Naive thymus-derived CD4-positive, alpha-beta T cell (primary cell): ENCODE data around the gene UBAP2L. TPM values are rescaled to one million over a fixed set of nuclear protein-coding genes. Genes with fewer than 3 reads are reported as not detected.
"Not testable (repeated sequence)": the region's sequence is repeated elsewhere in the genome, so short reads cannot be mapped to it uniquely, and the experiment has no call there.

Experiments
- ATAC-seq: fragments of 150-1000 bp; cut with Tn5 transposase; 2 replicates; pipeline ENCODE4 v1.10.0; 2021; ENCODE audit warnings: mild to moderate bottlenecking, moderate library complexity
- CTCF ChIA-PET: fragments of 350-600 bp; sonication (Branson Sonifier 250); formaldehyde crosslinking; loops from one replicate; lab custom pipeline; 2021; ENCODE audit warnings: antibody characterized with exemption; lab: Charles Lee
- POLR2A ChIA-PET: fragments of 350-600 bp; sonication (Branson Sonifier 250); formaldehyde crosslinking; loops from one replicate; lab custom pipeline; 2021; ENCODE audit warnings: antibody characterized with exemption, inconsistent platforms; lab: Charles Lee
- DNase-seq, 9 donors: peaks; one replicate each; pipeline versions ENCODE4 v3.0.0 to v3.0.0-alpha.2; 2020 to 2022; ENCODE audit warnings: mixed read lengths in 1 of 9
- H3K27ac ChIP-seq: one replicate; pipeline ENCODE4 v1.7.0; 2013; ENCODE audit warnings: mild to moderate bottlenecking, low read depth, low read length, moderate library complexity
- H3K27me3 ChIP-seq, 2 donors: one replicate each; pipeline ENCODE4 v1.7.0; 2013; ENCODE audit warnings: low read length in 2 of 2, mild to moderate bottlenecking in 2 of 2, moderate library complexity in 2 of 2; ENCODE audit not compliant: control insufficient read depth in 2 of 2, insufficient read depth in 2 of 2
- H3K36me3 ChIP-seq, 3 experiments: 1 replicate in 2 of 3; 2 replicates in 1 of 3; pipeline ENCODE4 v1.7.0; 2013; ENCODE audit warnings: low read length in 3 of 3, mild to moderate bottlenecking in 3 of 3, moderate library complexity in 1 of 3; ENCODE audit not compliant: insufficient read depth in 3 of 3, control insufficient read depth in 2 of 3
- H3K4me1 ChIP-seq, 2 donors: one replicate each; pipeline ENCODE4 v1.7.0; 2013; ENCODE audit warnings: low read length in 2 of 2, mild to moderate bottlenecking in 2 of 2, moderate library complexity in 1 of 2; ENCODE audit not compliant: control insufficient read depth in 2 of 2, insufficient read depth in 2 of 2
- H3K4me3 ChIP-seq: 2 replicates; pipeline ENCODE4 v1.7.0; 2013; ENCODE audit warnings: mild to moderate bottlenecking, low read length
- H3K9me3 ChIP-seq, 3 experiments: 1 replicate in 2 of 3; 2 replicates in 1 of 3; pipeline ENCODE4 v1.7.0; 2013; ENCODE audit warnings: low read length in 3 of 3; ENCODE audit not compliant: control insufficient read depth in 2 of 3
- H3K27ac Mint-ChIP-seq, 9 donors: one replicate each; pipeline ENCODE4 v1.8.0; 2020 to 2022; ENCODE audit warnings: mixed read lengths in 9 of 9, mild to moderate bottlenecking in 8 of 9, moderate library complexity in 5 of 9, inconsistent platforms in 2 of 9
- H3K27me3 Mint-ChIP-seq, 5 donors: one replicate each; pipeline ENCODE4 v1.8.0; 2021 to 2022; ENCODE audit warnings: mixed read lengths in 5 of 5, mild to moderate bottlenecking in 1 of 5
- H3K36me3 Mint-ChIP-seq, 5 donors: one replicate each; pipeline ENCODE4 v1.8.0; 2020 to 2022; ENCODE audit warnings: mixed read lengths in 5 of 5, mild to moderate bottlenecking in 3 of 5, inconsistent platforms in 1 of 5
- H3K4me1 Mint-ChIP-seq, 7 donors: one replicate each; pipeline ENCODE4 v1.8.0; 2020 to 2022; ENCODE audit warnings: mixed read lengths in 7 of 7, mild to moderate bottlenecking in 3 of 7, inconsistent platforms in 1 of 7
- H3K4me3 Mint-ChIP-seq, 10 donors: one replicate each; pipeline ENCODE4 v1.8.0; 2020 to 2022; ENCODE audit warnings: mild to moderate bottlenecking in 10 of 10, mixed read lengths in 10 of 10, moderate library complexity in 6 of 10, inconsistent platforms in 2 of 10
- H3K9me3 Mint-ChIP-seq, 11 donors: one replicate each; pipeline ENCODE4 v1.8.0; 2020 to 2022; ENCODE audit warnings: mixed read lengths in 11 of 11, mild to moderate bottlenecking in 4 of 11, inconsistent platforms in 1 of 11, moderate library complexity in 1 of 11
- intact Hi-C, 2 donors: fragments of 100-400 bp; cut with micrococcal nuclease; formaldehyde crosslinking; loops; one replicate each; pipeline ENCODE4 v1.15.1; 2023
- polyA plus RNA-seq, 2 donors: library from polyadenylated mRNA; unstranded; fragments of 300-500 nt; fragmentation: Illumina TruSeq; gene quantifications; one replicate each; pipeline ENCODE4 v1.2.3, GENCODE V29; 2021
- total RNA-seq, 6 experiments: library from RNA in 5 of 6; stranded (reverse) in 5 of 6; gene quantifications; 1 replicate in 5 of 6; 2 replicates in 1 of 6; pipeline ENCODE4 v1.2.3 and lab custom pipeline; 2021 to 2026

Gene UBAP2L
- total and polyA plus RNA-seq, 7 experiments from 2014 or later: 49.4 to 235 (median 186) TPM

DNA sequence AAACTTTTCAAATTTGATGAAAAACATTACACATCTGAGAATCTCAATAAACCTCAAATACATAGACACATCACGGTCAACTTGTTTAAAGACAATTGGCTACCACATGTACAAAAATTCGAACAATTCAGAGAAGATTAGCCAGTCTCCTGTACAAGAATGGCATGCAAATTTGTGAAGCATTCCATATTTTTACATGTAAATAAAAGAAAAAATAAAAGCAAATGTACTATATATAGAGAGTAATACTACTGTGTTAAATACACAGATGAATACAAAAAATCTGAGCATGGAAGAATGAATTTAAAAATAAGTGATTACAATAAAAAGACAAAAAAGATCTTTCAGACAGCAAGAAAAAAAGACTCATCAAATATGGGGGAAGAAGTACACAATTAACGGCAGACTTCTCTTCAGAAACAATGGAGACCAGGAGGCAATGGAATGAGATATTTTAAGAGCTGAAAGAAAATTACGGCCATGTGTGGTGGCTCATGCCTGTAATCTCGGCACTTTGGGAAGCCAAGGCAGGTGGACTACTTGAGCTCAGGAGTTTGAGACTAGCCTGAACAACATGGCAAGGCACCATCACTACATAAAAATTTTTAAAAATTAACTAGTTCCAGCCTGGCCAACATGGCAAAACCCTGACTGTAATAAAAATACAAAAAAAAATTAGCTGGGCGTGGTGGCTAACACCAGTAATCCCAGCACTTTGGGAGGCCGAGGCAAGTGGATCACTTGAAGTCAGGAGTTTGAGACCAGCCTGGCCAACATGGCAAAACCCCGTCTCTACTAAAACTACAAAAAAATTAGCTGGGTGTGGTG lies 74.9 kb downstream of the UBAP2L start:
- Mint-ChIP-seq H3K27ac (peak overlapping the region in 1 of 9 donors; percentile 65), H3K36me3 (peaks cover 5 to 10% (median 8%) of the 10 kb centered on the region in 5 donors), H3K9me3 (peaks cover 4 to 28% (median 21%) of the 10 kb centered on the region in 11 donors), H3K4me1 (no peaks in the 10 kb centered on the region), H3K27me3 (peaks cover 0 to 18% (median 0%) of the 10 kb centered on the region in 5 donors), H3K4me3 (no peak overlapping the region)
- no peak overlapping the region for H3K27ac ChIP-seq
- no peaks in the 10 kb centered on the region for H3K27me3 ChIP-seq
- H3K36me3 ChIP-seq: no peaks in the 10 kb centered on the region
- no peak overlapping the region for H3K4me3 ChIP-seq
- ATAC-seq (no peak), DNase-seq (peak in 2 of 9 donors; percentile 9 to 12)
- ChIA-PET CTCF (interaction anchor here (0.5 to 0.9 kb wide), 2 partner anchors 40 to 73 kb away, joined by 3 to 4 read pairs; no protein-coding TSS in a partner anchor), POLR2A (no interaction called here)
- intact Hi-C loops: no loop called here
- no peaks in the 10 kb centered on the region for H3K4me1 ChIP-seq
- peaks cover 0 to 12% (median 0%) of the 10 kb centered on the region in 3 experiments for H3K9me3 ChIP-seq

DNA sequence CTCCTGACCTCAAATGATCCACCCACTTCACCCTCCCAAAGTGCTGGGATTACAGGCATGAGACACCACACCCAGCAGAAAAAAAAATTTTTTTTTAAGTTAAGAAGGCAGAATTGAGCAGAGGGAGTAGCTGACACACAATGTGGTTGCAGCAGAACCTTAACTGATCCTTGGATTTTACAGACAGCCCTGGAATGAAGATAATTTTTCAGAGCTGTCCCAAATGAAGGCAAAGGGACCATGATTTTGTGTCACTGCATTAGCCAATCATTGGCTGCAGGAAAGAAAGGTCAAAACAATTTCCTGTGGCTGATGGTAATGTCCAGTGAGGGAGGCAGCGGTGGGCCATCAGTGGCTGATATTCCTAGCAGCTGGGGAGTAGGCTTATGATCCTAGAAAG lies 80.8 kb downstream of the UBAP2L start:
- CTCF ChIA-PET: no interaction called here
- Mint-ChIP-seq H3K27me3 (peaks cover 0 to 4% (median 0%) of the 10 kb centered on the region in 5 donors), H3K4me1 (no peaks in the 10 kb centered on the region)

DNA sequence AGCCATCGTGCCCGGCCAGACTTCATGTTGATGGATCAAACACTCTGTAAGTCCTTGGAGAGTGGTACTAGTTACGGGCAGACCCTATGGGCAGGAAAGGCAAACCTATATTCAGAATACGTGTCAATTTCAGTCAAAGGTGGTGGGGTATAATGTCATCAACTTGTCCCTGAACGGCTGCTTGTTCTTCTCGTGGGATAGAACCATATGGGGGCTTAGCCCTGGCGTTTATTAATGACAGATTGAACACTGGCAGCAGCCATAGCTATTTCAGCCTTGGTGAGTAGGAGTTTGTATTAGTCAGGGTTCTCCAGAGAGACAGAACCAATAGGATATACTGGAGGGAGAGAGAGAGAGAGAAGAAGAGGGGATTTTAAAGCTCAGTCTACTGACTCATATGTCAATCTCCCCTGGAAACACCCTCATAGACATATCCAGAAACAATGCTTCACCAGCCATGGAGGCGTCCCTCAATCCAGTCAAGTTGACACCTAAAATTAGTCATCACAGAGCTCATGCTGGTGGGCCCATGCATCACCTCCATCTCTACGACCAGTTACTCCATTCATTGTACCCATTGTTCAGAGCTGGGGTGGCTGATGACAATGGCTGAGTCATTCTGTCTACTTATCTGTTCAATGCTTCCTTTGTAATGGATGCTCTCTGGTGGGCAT lies 84.0 kb downstream of the UBAP2L start:
- Histone ChIP-seq H3K9me3 (no peaks in the 10 kb centered on the region), H3K27ac (no peak overlapping the region), H3K27me3 (no peaks in the 10 kb centered on the region), H3K4me1 (no peaks in the 10 kb centered on the region), H3K36me3 (no peaks in the 10 kb centered on the region), H3K4me3 (no peak overlapping the region)
- peaks cover 0 to 3% (median 0%) of the 10 kb centered on the region in 5 donors for H3K36me3 Mint-ChIP-seq
- no peak overlapping the region for H3K4me3 Mint-ChIP-seq
- ATAC-seq (no peak), DNase-seq (no peak)
- no peak overlapping the region for H3K27ac Mint-ChIP-seq
- H3K9me3 Mint-ChIP-seq: peaks cover 0 to 4% (median 0%) of the 10 kb centered on the region in 11 donors
- CTCF ChIA-PET: interaction anchor here (1.2 kb wide), 1 partner anchor 28 kb away, joined by 4 read pairs; no protein-coding TSS in a partner anchor
- POLR2A ChIA-PET: interaction anchor here (0.6 to 1.0 kb wide), 2 partner anchors 82 to 133 kb away, joined by 3 to 4 read pairs; no protein-coding TSS in a partner anchor
- intact Hi-C loops: no loop called here
- H3K27me3 Mint-ChIP-seq: no peaks in the 10 kb centered on the region
- peaks cover 0 to 13% (median 0%) of the 10 kb centered on the region in 7 donors for H3K4me1 Mint-ChIP-seq

More for the DNA sequence above, 80.8 kb downstream of the UBAP2L start:
- no peaks in the 10 kb centered on the region for H3K9me3 ChIP-seq
- DNase-seq (no peak), ATAC-seq (no peak)
- POLR2A ChIA-PET: interaction anchor here (0.6 kb wide), 1 partner anchor 126 kb away, joined by 6 read pairs; no protein-coding TSS in a partner anchor
- H3K36me3 Mint-ChIP-seq: peaks cover 0 to 3% (median 0%) of the 10 kb centered on the region in 5 donors
- H3K27ac ChIP-seq: no peak overlapping the region
- H3K4me1 ChIP-seq: no peaks in the 10 kb centered on the region
- peaks cover 0 to 4% (median 0%) of the 10 kb centered on the region in 11 donors for H3K9me3 Mint-ChIP-seq
- no peak overlapping the region for H3K4me3 Mint-ChIP-seq
- H3K4me3 ChIP-seq: no peak overlapping the region
- no peaks in the 10 kb centered on the region for H3K27me3 ChIP-seq
- no peaks in the 10 kb centered on the region for H3K36me3 ChIP-seq
- H3K27ac Mint-ChIP-seq: no peak overlapping the region
- intact Hi-C loops: no loop called here

DNA sequence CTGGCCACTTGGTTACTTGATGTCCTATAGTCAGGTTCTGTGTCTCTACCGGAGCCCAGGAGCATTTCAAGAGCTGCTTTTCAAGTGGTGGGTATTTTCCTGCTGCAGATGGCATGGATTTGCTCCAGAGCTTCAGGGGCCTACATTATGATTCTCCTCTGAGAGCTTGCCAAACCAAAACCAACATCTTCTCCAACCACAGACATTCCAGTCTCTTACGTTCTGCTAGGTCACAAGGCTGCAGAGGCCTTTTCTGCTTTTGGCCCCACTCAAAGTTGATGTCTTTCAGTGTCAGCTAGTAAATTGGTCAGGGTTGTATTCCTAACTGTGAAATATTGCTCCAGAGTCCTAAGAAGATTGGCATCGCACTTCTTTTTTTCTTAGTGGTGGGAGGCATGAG lies 85.4 kb downstream of the UBAP2L start:
- H3K27ac ChIP-seq: no peak overlapping the region
- Mint-ChIP-seq H3K9me3 (peaks cover 0 to 4% (median 0%) of the 10 kb centered on the region in 11 donors), H3K4me3 (no peak overlapping the region), H3K4me1 (peaks cover 0 to 13% (median 0%) of the 10 kb centered on the region in 7 donors), H3K27ac (no peak overlapping the region), H3K36me3 (peaks cover 0 to 3% (median 0%) of the 10 kb centered on the region in 5 donors), H3K27me3 (no peaks in the 10 kb centered on the region)
- no peak overlapping the region for H3K4me3 ChIP-seq
- no peaks in the 10 kb centered on the region for H3K36me3 ChIP-seq
- DNase-seq: no peak
- intact Hi-C loops: no loop called here
- no peaks in the 10 kb centered on the region for H3K27me3 ChIP-seq
- no peak for ATAC-seq
- no peaks in the 10 kb centered on the region for H3K9me3 ChIP-seq
- POLR2A ChIA-PET: interaction anchor here (0.7 to 1.4 kb wide), 2 partner anchors 37 to 340 kb away, joined by 3 read pairs; no protein-coding TSS in a partner anchor
- CTCF ChIA-PET: interaction anchor here (0.6 to 1.2 kb wide), 3 partner anchors 29 to 51 kb away, joined by 4 read pairs; no protein-coding TSS in a partner anchor
- H3K4me1 ChIP-seq: no peaks in the 10 kb centered on the region

DNA sequence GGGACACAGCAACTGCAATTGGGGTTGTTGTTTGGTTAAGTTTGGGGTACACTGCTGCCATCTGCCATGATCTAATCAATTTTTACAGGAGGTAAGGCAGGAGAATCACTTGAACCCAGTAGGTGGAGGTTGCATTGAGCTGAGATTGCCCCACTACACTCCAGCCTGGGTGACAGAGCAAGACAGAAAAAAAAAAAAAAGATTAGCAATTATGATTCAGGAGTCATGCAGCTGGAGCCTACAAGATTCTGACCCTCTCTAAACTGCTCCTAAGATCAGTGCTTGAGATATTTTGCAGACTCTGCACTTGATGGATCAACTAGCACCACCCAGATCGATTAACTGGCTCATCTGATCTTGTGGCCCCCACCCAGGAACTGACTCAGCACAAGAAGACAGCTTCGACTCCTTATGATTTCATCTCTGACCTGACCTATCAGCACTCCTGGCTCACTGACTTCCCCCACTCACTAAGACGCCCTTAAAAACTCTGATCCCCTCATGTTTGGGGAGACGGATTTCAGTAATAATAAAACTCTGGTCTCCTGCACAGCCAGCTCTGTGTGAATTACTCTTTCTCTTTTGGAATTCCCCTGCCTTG lies 87.0 kb downstream of the UBAP2L start:
- H3K4me1 Mint-ChIP-seq: peaks cover 0 to 13% (median 0%) of the 10 kb centered on the region in 7 donors
- H3K4me1 ChIP-seq, H3K27me3 ChIP-seq, ATAC-seq, intact Hi-C loops, DNase-seq, H3K27ac ChIP-seq, H3K27me3 Mint-ChIP-seq, POLR2A ChIA-PET, H3K36me3 Mint-ChIP-seq, H3K4me3 ChIP-seq, H3K9me3 ChIP-seq, H3K36me3 ChIP-seq, H3K9me3 Mint-ChIP-seq: not testable (repeated sequence)
- H3K4me3 Mint-ChIP-seq: peak overlapping the region in 1 of 10 donors; percentile 33
- CTCF ChIA-PET: interaction anchor here (0.6 kb wide), 1 partner anchor 29 kb away, joined by 5 read pairs; no protein-coding TSS in a partner anchor
- H3K27ac Mint-ChIP-seq: peak overlapping the region in 1 of 9 donors; percentile 61

DNA sequence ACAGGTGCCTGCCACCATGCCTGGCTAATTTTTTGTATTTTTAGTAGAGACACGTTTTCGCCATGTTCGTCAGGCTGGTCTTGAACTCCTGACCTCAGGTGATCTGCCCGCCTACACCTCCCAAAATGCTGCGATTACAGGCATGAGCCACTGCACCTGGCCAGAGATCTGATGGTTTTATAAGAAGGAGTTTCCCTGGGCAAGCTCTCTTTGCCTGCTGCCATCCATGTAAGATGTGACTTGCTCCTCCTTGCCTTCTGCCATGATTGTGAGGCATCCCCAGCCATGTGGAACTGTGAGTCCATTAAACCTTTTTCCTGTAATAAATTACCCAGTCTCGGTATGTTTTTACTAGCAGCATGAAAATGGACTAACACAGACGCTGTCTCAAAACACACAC lies 88.4 kb downstream of the UBAP2L start:
- CTCF ChIA-PET: not testable (repeated sequence)

More for the DNA sequence above, 88.4 kb downstream of the UBAP2L start:
- H3K27me3 Mint-ChIP-seq, H3K4me1 ChIP-seq, H3K27me3 ChIP-seq, H3K4me3 ChIP-seq, H3K36me3 ChIP-seq, DNase-seq, H3K27ac ChIP-seq, H3K27ac Mint-ChIP-seq, ATAC-seq, intact Hi-C loops, H3K9me3 ChIP-seq, POLR2A ChIA-PET, H3K36me3 Mint-ChIP-seq, H3K9me3 Mint-ChIP-seq, H3K4me3 Mint-ChIP-seq: not testable (repeated sequence)
- peaks cover 0 to 13% (median 0%) of the 10 kb centered on the region in 7 donors for H3K4me1 Mint-ChIP-seq
